Heart right ventricle (tissue), 16 donors: ENCODE data around the gene AP1S2. TPM values are rescaled to one million over a fixed set of nuclear protein-coding genes. Genes with fewer than 3 reads are reported as not detected.

Experiments
- ATAC-seq, 8 donors: fragments of 200-7000 bp; cut with Tn5 transposase; one replicate each; pipeline ENCODE4 v1.9.1; 2020; ENCODE audit warnings: mild to moderate bottlenecking in 8 of 8, moderate library complexity in 8 of 8, moderate number of reproducible peaks in 1 of 8
- DNase-seq, 2 donors: peaks; one replicate each; pipeline ENCODE4 v3.0.0-alpha.2; 2020
- H3K27ac ChIP-seq, 10 donors: fragments of 200-600 bp; sonication (generic) in 2 of 10; one replicate each; pipeline versions ENCODE4 v1.5.0 to v1.8.0; 2020 to 2022; ENCODE audit warnings: mild to moderate bottlenecking in 3 of 10
- H3K27me3 ChIP-seq, 7 donors: fragments of 200-600 bp; one replicate each; pipeline ENCODE4 v1.8.0; 2021 to 2022; ENCODE audit warnings: mild to moderate bottlenecking in 2 of 7
- H3K36me3 ChIP-seq, 9 donors: fragments of 200-600 bp; sonication (generic) in 1 of 9; one replicate each; pipeline versions ENCODE4 v1.5.0 to v1.8.0; 2020 to 2022; ENCODE audit warnings: mild to moderate bottlenecking in 2 of 9
- H3K4me1 ChIP-seq, 9 donors: fragments of 200-600 bp; sonication (generic) in 1 of 9; one replicate each; pipeline versions ENCODE4 v1.5.0 to v1.8.0; 2020 to 2022; ENCODE audit warnings: mild to moderate bottlenecking in 4 of 9
- H3K4me3 ChIP-seq, 10 donors: fragments of 200-600 bp; sonication (generic) in 2 of 10; one replicate each; pipeline versions ENCODE4 v1.5.0 to v1.8.0; 2020 to 2022; ENCODE audit warnings: mild to moderate bottlenecking in 7 of 10, moderate library complexity in 2 of 10
- H3K9me3 ChIP-seq, 11 donors: fragments of 200-600 bp in 10 of 11; sonication (generic) in 2 of 11; one replicate each; pipeline versions ENCODE4 v1.5.0 to v1.8.0; 2013 to 2022; ENCODE audit warnings: mild to moderate bottlenecking in 2 of 11, control low read depth in 1 of 11, moderate library complexity in 1 of 11
- WGBS, 2 donors: extraction: QIAGEN DNeasy Blood & Tissue Kit; methylation state at CpG; one replicate each; pipeline ENCODE4 v1.1.7; 2013; ENCODE audit warnings: inconsistent platforms in 1 of 2; 5-methylcytosine and 5-hydroxymethylcytosine counted together
- intact Hi-C, 10 donors: fragments of 100-400 bp; cut with DNase I; formaldehyde crosslinking; loops; one replicate each; pipeline versions ENCODE4 v1.11.1 to v1.14.2; 2022
- polyA plus RNA-seq, 2 donors: library from polyadenylated mRNA; stranded (reverse); fragments of 200-250 nt; gene quantifications; one replicate each; pipeline ENCODE4 v1.2.3, GENCODE V29; 2013
- total RNA-seq, 10 donors: library from RNA; stranded (reverse); fragmentation: NEBNext Ultra II Directional in 3 of 10; extraction: Animal tissue kit (Norgen Biotek cat#: 25700) in 3 of 10; gene quantifications; one replicate each; pipeline versions ENCODE4 v1.2.1 to v1.2.4, GENCODE V29; 2021 to 2023
- TF ChIP-seq, protein P1 (sequence below), 9 donors: fragments of 200-600 bp; sonication (generic) in 2 of 9; IDR thresholded peaks; one replicate each; pipeline versions ENCODE4 v1.5.0 to v1.8.0; 2021 to 2022; ENCODE audit warnings: antibody characterized with exemption in 9 of 9, mild to moderate bottlenecking in 5 of 9, moderate library complexity in 1 of 9
- donor health status: Arrhythmogenic right ventricular cardiomyopathy.
- donor health status: ischemic (EF 13 %, LVEDD 7.1; RV severe dilation, severe dysfunction).
- donor health status: healthy with polysubstance abuse.
- donor health status: DM: no; HTN: yes; CAD: no.
- donor health status: DM: no; HTN: no; CAD: no.
- donor health status: ischemic (EF 25% LVEDD 6.9; RV normal size, moderate dysfunction).
- donor health status: ischemic (EF 25% LVEDD 5.7; RV mildly dilated, moderate dysfunction).
- donor health status: healthy.
- donor health status: DM: yes; HTN: yes; CAD: no.
- donor health status: Ischemic cardiomyopathy.
- donor health status: ischemic (EF 35%, LVEDD 5.7; RV mildly dilated, moderate dysfunction).
- donor health status: nonischemic (EF 11% LVEDD 7.7; RV severe dilation, severe dysfunction).
- donor health status: DM: yes; HTN: yes; CAD: no.
- donor health status: PGD.
- donor health status: ischemic (EF 29% LVEDD 5.4; RV normal size, mild dysfunction).
- donor health status: nonischemic (EF 23%, LVEDD 6.1; RV moderate dilation, normal function).

Gene AP1S2
- total and polyA plus RNA-seq, 12 donors = 47.4 to 191 (median 124) TPM

DNA sequence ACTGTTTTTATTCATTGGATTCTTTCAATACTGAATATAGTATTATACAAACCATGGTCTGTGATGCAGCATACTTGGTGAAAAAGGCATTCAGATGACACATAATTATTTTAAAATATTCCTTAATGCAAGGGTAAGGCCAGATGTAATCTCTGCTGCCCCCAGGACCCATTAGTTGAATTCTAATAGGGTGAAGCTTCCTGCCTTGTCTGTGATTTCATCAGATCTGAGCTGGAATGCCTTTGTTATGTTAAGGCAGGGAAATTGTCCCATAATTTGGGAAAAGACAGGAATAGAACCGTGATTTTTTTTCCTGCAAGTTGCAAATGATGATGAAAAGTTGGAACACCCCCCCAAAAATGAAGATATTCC, 38.2 kb downstream of the AP1S2 start:
- no peak for DNase-seq
- intact Hi-C loops = no loop called here
- H3K9me3 ChIP-seq = no peaks in the 10 kb centered on the region
- no peak for ATAC-seq
- peaks cover 0 to 15% (median 0%) of the 10 kb centered on the region in 9 donors for H3K4me1 ChIP-seq
- no peak overlapping the region for H3K4me3 ChIP-seq
- TF ChIP-seq, protein P1, sequence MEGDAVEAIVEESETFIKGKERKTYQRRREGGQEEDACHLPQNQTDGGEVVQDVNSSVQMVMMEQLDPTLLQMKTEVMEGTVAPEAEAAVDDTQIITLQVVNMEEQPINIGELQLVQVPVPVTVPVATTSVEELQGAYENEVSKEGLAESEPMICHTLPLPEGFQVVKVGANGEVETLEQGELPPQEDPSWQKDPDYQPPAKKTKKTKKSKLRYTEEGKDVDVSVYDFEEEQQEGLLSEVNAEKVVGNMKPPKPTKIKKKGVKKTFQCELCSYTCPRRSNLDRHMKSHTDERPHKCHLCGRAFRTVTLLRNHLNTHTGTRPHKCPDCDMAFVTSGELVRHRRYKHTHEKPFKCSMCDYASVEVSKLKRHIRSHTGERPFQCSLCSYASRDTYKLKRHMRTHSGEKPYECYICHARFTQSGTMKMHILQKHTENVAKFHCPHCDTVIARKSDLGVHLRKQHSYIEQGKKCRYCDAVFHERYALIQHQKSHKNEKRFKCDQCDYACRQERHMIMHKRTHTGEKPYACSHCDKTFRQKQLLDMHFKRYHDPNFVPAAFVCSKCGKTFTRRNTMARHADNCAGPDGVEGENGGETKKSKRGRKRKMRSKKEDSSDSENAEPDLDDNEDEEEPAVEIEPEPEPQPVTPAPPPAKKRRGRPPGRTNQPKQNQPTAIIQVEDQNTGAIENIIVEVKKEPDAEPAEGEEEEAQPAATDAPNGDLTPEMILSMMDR (IDR thresholded peaks at IDR 0.05) = no peak
- 41 to 65% methylated on average over 1 of the region's 1 CpG for WGBS, 2 donors
- no peaks in the 10 kb centered on the region for H3K27me3 ChIP-seq
- peaks cover 0 to 100% (median 0%) of the 10 kb centered on the region in 9 donors for H3K36me3 ChIP-seq
- peak overlapping the region in 2 of 10 donors; percentile 10 to 59 for H3K27ac ChIP-seq

DNA sequence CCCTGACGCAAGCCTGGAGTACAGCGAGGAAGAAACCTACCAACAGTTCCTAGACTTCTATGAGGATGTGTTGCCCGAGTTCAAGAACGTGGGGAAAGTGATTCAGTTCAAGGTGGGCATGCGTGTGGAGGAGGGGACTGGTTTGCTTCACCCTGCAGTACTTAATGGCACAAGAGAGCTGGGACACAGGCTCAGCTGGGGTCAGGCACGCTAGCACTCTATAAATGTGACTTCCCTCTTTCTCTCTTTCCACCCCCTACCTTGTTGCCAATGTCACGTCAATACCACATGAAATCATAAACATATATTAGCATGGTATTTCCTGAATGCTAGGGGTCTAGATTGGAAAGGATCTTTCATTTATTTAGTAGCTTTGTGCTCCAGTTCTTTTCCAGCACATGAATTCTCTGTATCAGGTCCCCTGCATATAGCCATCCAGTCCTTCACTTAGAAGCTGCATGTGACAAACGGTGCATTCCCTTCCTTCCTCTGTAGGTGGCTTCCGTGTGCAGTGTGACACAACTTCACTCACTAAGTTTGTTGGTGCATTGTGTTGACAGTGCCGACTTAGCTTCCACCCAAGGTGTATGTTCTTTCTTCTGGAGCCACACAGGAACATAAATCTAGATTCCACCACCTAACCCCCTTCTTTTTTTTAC, 38.7 kb downstream of the AP1S2 start:
- 61 to 62% methylated on average over 9 to 10 of the region's 10 CpGs for WGBS, 2 donors
- Histone ChIP-seq H3K9me3 (no peaks in the 10 kb centered on the region), H3K4me1 (peaks cover 0 to 15% (median 0%) of the 10 kb centered on the region in 9 donors), H3K27me3 (no peaks in the 10 kb centered on the region), H3K36me3 (peaks cover 0 to 100% (median 0%) of the 10 kb centered on the region in 9 donors), H3K27ac (peak overlapping the region in 2 of 10 donors; percentile 10 to 59), H3K4me3 (no peak overlapping the region)
- TF ChIP-seq, protein P1 (IDR thresholded peaks at IDR 0.05) = peak in 6 of 9 donors; percentile 22 to 43 (median 37)
- intact Hi-C loops = no loop called here
- DNase-seq (no peak), ATAC-seq (peak in 5 of 8 donors; percentile 56 to 78 (median 69))

DNA sequence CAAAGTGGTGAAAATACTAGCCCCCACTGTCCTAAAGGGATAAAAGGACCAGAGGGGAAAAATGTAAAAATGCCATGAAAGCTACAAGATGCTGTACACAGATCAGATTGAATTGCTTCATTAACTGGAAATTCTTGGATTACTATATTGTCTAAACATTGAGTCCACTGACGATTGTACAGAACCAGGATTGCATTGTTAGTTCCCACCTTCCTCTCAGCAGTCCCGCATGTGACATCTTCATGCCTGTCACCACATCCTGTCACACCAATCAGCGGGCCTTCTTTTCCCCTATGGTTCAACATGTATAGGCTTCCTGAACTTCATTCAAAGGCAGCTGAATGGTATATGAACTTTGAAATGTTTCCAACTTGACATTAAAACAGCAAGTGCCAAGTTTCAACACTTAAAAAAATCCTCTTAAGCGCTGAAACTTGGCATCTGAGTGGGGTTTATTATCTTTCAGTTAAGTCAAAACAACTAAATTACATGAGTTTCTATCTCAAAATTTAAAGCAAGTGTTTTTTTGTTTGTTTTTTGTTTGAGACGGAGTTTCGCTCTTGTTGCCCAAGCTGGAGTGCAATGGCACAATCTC, 39.7 kb downstream of the AP1S2 start:
- Histone ChIP-seq H3K4me1 (peaks cover 0 to 15% (median 0%) of the 10 kb centered on the region in 9 donors), H3K9me3 (no peaks in the 10 kb centered on the region), H3K27ac (peak overlapping the region in 1 of 10 donors; percentile 59), H3K27me3 (no peaks in the 10 kb centered on the region), H3K36me3 (peaks cover 0 to 100% (median 0%) of the 10 kb centered on the region in 9 donors), H3K4me3 (no peak overlapping the region)
- intact Hi-C loops = no loop called here
- ATAC-seq = no peak
- TF ChIP-seq, protein P1 (IDR thresholded peaks at IDR 0.05) = no peak
- 69 to 72% methylated on average over 6 of the region's 6 CpGs for WGBS, 2 donors
- DNase-seq = no peak

DNA sequence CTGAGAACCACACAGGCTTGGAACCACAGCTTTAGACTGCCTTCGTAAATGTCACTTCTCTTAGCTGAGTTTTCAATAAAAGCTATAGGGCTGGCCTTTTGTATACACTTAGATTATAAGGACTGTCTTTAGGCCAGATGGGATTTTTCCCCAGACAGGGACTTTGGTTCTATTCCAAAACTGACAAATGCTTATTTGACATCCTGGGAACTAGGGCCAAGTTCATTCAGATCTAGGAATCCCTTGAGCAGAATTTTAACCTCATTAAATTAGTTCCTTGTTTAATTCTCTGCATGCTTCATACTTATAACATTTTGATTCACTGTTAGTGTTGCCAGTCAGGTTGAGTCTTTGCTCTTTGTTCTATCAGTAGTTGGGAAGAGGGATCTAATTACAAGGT, 41.2 kb downstream of the AP1S2 start:
- Histone ChIP-seq H3K36me3 (peaks cover 0 to 100% (median 0%) of the 10 kb centered on the region in 9 donors), H3K4me1 (peaks cover 0 to 15% (median 0%) of the 10 kb centered on the region in 9 donors), H3K27me3 (no peaks in the 10 kb centered on the region), H3K27ac (no peak overlapping the region), H3K4me3 (no peak overlapping the region), H3K9me3 (no peaks in the 10 kb centered on the region)
- 74 to 95% methylated on average over 1 of the region's 1 CpG for WGBS, 2 donors
- no peak for DNase-seq
- intact Hi-C loops = no loop called here
- TF ChIP-seq, protein P1 (IDR thresholded peaks at IDR 0.05) = no peak
- no peak for ATAC-seq
